DMS53 treated with DMSO at 0.1 percent for 48 hours (cell line): ENCODE data around the gene CCDC28B.

ENCODE experiments used
- DNase-seq: peaks from one replicate; lab custom pipeline; 2025; ENCODE audit not compliant: unreplicated experiment; lab: John Stamatoyannopoulos, UW

The CCDC28B gene

DNA sequence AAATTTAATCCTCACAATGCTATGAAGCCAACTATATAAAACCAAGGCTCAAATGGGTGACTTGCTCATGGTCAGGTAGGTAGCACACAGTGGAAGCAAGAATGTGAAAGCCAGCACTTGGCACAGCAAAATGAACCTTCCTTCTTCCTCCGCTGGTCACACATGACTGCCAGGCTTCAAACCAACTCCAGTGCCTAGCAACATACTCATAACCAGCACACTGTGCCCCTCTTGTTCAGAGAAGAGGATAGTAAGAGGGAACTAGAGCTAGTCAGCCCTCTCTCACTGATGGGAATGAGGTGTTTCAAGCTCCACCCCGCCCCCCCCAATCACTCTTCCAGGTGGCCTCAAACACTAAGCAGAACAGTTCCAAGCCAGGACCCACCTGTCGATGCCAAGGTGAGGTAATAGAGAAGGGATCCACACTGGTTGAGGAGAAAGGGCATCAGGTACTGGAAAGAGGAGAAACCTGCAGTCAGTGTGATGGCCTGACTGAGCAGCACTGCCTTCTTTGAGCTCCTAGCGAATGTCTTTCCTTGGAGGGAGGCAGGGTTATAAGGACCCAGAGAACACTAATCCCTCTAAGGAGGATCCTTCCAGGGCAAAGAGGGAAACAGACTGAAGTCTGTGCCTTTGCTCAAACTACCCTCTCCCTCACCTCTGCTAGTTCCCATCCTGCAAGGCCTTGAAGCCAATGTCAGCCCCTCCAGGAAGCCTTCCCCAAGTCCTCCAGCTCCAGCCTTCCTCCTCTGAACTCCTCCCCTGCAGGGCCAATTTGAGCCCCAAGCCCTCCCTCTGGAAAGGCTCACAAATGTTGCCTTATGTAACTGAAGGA lies 20.6 kb downstream of the CCDC28B start:
- DNase-seq, result no peak

DNA sequence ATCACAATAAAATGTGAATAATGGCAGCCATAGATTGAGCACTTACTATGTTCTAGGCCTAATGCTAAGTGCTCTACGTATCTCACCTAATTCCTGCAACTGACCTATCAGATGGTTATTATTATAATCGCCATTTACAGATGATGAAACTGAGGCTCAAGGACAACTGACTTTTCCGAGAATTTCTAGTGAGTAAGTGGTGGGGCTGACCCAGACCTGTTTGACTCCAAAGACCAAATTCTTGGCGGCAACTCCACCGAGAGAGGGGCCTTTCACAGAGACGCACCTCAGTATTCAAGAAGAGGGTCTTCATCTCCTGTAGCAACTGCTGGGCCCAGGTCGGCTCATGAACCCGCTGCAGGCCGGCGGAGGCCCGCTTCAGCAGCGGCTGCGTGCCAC lies 21.2 kb downstream of the CCDC28B start:
- no peak for DNase-seq

DNA sequence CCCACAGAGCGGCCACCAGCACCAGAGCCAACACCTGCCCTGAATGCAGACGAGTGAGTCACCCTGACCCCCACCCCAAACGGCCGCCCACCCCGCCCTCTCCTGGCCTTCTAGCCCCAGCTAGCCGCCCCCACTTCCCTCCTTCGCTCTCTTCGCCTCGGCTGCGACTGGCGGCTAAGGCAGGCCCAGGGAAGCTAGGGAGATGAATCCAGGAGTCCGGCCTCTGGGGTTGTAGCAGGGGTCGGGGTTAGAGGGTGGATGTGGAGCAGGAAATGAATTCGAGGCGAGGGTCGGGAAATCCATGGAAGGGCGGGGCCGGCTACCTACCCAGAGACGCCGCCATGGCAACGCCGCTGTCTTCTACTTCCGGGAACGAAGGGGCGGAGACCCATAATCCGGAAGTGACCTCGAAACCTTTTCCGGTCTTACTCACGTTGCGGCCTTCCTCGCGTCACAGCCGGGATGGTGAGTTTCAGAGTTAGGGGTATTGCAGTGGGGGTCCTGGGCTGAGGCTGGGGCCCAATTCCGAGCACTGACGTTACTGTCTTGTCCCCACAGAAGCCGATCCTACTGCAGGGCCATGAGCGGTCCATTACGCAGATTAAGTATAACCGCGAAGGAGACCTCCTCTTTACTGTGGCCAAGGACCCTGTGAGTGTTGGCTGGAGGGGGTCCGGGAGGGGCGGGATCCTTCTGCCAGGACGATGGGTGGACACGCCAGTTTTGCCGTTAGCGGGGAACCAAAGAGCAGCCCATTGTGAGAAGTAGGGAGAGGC lies 21.8 kb downstream of the CCDC28B start, which contains the start of the genes EIF3I and TMEM234:
Gene EIF3I (plus strand): TSS at position 428 of the 776 bp plus-strand sequence. CDS start 35 bp downstream, at position 463.
Gene TMEM234 (minus strand): TSS at position 374 of the 776 bp plus-strand sequence. CDS start 31 bp downstream, at position 343.
- DNase-seq, result peak; percentile 77

DNA sequence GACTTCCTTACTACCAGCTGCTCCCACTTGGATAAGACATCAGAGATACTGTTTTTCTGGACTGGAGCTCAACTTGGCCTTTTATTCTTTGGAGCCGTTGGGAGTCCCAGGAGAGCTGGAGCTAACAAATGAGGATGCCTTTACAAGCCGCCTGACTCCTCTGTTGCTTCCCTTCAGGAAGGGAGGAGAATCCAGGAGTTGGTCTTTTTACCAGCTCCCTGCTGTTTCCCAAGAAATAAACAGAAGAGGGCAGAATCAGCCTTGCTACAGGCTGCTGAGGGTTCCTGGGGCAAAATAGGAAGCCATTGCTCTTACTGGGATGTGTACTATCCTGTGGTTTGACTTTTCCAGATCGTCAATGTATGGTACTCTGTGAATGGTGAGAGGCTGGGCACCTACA lies 23.3 kb downstream of the CCDC28B start:
- no peak for DNase-seq

DNA sequence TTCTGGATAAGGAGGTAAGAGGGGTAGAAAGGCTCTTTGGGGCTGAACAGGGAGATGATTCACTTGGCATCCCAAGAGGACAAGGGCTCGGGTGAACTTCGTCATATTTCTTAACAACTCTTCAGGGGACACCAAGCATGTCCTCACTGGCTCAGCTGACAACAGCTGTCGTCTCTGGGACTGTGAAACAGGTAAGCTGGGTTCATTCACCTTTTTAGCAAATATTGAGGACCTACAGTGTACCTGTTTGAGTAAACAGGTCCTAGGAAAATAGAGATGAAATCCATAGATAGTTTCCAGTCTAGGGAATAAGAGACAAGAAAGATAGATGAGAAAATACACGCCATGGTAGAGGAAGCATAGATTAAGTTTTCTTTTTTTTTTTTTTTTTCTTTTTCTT lies 23.9 kb downstream of the CCDC28B start:
- DNase-seq, result no peak

DNA sequence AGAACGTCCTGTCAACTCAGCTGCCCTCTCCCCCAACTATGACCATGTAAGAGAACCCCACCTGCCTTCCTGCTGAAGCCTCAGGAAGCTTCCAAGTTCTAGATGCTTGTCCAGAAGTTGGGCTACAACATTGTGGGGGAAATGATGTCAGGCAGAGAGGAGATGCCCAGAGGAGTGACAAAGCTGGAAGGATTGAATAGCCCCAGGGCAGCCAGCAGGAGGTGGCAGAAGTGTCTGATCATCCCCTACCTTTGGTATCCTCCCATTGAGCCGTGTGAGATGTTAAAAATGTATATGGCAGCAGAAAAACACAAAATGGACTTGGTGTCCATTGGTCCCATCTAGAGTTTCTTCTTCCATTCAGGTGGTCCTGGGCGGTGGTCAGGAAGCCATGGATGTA lies 28.4 kb downstream of the CCDC28B start:
- no peak for DNase-seq

DNA sequence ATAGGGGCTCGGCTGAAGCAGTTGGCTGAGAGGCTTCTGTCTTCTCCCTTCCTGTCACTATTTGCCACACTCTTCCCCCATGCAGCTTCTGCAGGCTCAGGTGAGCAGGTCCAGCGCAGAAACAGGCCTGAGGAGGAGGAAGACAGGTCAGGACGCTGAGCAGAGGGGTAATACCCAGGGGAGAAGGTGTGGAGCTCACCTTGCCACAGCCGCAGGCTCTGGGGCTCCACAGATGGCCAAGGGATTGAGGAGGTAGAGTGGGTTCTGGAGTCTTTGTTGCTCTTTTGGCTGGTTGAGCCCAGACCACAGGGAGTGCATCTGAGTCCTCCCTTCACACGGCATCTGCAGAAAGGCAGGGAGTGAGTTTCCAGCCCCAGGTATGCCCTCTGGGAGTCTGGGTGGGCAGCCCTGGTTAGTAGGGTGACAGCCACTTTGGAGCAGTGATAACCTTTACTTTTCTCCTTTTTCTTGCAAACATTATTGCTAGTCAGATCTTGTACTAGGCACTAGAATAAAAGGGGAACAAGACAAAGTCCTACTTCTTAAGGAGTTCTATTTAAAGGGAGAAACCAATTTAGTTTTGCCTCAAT lies 31.5 kb downstream of the CCDC28B start:
- no peak for DNase-seq

DNA sequence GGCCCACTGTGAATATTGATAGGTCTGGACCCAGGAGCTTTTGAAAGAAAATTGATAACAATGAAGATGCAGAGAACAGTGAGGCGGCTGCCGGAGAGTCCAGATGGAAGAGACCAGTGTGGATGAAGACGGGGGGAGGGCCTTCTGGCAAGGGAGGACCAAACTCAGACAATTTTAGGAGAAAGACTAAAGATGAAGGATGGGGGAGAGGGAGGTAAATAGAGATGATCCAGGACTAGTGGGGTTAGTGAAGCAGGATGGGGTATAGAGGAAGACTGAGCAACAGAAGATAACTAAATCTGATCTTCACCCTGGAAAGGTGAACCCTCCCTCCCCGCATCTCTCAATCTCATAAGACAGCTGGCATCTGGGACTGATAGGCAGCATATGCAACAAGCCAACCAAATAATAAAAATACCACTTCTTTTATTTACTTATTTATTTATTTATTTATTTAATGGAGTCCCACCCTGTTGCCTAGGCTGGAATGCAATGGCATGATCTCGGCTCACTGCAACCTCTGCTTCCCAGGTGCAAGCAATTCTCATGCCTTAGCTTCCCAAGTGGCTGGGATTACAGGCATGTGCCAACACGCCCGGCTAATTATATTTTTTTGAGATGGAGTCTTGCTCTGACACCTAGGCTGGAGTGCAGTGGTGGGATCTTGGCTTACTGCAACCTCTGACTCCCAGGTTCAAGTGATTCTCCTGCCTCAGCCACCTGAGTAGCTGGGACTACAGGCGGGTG lies 32.3 kb downstream of the CCDC28B start:
- DNase-seq, result no peak

DNA sequence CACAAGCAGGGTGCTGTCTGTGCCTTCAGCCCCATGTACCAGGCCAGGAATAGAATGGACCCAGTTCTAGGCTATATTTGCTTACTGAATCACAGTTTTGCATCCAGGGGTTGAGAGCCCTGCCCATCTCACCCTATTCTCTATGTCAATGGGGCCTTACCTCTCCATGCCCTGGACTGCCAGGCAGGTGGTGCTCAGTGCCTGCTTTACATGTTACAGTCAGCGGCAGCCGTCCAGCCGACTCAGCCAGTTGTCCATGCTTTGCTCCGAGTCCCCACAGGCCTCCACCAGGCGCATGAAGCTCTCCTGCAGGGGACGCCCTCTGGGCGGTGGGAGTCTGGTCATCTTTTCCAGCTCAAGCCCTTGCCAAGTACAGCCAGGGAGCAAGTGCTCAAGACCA lies 34.4 kb downstream of the CCDC28B start:
- no peak for DNase-seq

DNA sequence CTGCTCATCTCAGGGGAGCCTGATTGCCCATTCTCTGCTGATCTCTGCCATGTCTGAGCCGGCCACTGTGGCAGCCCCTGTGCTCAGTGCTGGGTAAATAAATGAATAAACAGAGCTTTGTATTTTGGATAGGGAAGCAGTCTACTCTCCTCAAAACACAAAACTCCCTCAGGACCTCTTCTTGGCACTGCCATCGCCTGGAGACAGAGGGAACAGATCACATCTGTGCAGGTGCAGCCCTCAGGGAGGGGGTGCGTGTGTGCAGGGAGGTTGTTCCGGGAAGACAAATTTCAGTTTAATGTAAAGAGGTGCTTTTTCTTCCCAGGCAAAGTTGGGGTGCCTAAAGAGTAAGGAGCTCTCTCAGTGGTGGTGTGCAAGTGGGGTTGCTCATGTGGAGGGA lies 38.9 kb downstream of the CCDC28B start:
- DNase-seq, result peak; percentile 34

DNA sequence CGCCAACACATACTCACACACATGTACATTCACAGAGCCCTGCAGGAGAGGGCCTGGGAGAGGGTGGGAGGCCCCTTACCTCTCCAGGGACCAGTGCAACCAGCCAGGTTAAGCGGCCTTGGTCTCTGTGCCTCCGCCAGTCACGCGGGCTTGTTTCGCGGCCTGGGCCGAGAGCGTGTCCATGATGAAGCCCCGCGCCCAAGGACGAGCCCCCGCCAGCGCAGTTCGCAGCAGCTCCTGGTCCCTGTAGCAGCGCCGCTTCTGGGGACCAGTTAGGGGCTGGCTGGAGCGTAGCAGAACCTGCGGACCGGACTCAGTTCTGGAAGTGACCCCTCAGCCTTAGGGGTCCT lies 39.4 kb downstream of the CCDC28B start:
- DNase-seq, result peak; percentile 34

DNA sequence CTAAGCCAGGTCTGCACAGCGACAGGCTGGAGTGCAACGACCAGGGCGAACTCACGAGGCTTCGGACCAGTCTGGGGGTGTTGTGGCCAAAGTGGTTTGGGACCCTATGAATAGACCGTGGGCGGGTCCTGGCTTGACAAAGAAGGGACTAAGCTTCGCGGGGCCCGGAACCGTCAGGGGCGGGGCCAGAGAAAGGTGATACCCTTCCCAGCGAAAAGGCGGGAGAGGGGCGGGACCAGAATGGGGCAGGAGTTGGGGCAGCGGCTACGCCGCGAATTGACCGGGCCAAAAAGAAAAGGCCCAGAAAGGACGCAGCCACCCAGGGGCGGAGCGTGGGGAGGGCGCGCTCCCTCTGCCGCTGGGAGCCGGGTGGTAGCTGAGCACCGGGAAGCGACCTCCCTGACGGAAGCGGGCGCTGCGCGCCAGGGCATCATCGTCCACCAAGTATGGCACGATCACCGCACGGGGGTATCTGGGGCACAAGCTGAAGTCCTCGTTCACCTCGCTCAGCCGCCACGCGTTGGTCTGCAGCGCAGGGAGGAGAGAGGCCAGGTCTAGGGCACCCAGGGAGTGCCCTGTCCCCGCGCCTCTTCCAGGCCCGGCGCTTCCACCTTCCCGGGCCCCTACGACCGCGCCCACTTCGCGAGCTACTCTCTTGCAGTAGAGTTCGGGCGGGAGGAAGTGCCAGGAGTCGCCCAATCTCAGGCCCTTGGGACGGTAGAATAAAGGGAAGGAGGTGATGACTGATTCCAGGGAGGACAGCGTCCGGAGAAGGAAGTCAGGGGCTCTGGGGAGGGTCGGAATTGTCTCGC lies 40.0 kb downstream of the CCDC28B start:
- peak; percentile 90 for DNase-seq

DNA sequence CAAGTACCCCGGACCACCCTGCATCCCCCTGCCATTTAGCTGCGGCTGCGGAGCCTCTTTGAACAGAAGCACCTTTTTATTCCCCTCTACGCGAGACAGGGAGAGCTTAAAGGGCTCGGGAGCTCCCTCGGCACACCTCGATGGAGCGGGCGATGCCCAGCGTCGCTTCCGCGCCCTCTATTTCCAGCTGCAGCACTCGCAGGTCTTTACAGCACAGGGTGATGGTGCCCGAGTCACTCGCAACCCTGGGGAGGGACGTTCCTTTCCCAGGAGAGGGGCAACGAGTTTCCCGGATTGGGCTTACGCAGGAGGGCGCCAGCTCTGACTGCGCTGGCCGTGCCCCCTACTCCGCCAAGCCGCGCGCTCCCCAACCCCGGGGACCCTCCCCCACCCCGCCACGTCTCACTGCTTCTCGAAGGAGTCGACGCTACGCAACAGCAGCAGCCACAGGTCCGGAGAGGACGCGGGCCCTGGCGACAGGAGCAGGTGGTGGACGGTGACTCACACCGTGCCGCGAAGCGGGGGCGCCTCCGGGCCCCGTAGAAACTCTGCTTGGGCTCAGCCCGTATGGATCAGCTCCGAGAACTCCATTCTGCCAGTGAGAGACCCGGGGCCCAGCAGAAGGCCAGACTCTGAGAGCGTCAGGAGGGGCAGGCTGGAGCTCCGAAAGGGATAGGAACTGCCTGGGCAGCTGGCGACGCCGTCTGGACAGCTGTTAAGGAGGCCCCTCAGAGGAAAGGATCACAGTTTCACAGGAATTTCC lies 40.8 kb downstream of the CCDC28B start:
- DNase-seq, result peak; percentile 78

DNA sequence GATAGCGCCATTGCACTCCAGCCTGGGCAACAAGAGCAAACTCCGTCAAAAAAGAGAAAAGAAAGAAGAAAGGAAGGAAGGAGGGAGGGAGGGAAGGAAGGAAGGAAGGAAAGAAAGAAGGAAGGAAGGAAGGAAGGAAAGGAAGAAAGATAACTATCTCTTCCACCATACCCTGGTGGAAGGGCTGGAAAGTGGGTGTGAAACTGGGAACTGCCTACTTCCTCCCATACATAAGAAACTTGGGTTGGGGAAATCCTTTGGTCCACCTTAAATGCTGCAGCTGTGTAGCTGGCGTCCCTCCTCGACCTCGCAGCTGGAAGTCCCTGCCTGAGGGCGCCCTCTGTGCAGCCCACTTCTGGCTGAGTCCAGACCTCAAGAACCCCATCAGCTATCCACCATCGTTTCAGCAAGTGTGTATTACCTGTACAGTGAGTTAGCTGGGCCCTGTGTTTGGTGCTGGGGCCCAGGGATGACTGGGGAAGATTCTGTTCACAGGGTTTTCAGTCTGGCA lies 42.0 kb downstream of the CCDC28B start:
- no peak for DNase-seq

DNA sequence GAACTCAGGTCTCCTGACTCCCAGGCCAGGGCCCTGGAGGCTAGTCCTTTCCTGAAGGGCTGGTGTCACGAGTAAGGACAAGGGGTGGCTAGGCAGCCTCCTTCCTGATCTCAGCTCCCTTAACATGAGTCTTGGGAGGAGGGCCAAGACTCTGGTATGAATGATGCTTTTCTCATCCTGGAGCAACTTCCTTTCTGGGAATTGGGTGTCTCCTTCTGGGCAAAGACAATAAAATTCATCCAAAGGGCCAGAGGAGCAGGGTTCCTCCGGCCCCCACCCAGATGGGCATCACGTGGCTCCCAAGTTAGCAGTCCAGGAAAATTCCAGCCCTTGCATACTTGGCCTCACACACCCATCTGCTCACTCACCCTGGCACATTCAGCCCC lies 46.5 kb downstream of the CCDC28B start, which contains the start of gene FAM167B:
Gene FAM167B (plus strand): TSS at position 335 of the 386 bp plus-strand sequence. CDS start 200 bp downstream, outside the sequence.
- DNase-seq, result no peak

DNA sequence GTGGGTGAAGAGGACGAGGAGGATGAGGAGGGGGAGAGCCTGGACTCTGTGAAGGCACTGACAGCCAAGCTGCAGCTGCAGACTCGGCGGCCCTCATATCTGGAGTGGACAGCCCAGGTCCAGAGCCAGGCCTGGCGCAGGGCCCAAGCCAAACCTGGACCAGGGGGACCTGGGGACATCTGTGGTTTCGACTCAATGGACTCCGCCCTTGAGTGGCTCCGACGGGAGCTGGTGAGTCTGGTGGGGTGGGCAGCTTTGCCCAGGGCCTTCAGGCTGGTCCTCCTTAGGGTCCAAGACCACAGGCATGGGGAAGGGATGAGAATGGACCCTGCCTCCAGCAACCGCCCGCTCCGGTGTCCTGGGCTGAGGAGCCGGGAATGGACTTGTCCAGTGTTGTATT lies 47.1 kb downstream of the CCDC28B start:
- no peak for DNase-seq

DNA sequence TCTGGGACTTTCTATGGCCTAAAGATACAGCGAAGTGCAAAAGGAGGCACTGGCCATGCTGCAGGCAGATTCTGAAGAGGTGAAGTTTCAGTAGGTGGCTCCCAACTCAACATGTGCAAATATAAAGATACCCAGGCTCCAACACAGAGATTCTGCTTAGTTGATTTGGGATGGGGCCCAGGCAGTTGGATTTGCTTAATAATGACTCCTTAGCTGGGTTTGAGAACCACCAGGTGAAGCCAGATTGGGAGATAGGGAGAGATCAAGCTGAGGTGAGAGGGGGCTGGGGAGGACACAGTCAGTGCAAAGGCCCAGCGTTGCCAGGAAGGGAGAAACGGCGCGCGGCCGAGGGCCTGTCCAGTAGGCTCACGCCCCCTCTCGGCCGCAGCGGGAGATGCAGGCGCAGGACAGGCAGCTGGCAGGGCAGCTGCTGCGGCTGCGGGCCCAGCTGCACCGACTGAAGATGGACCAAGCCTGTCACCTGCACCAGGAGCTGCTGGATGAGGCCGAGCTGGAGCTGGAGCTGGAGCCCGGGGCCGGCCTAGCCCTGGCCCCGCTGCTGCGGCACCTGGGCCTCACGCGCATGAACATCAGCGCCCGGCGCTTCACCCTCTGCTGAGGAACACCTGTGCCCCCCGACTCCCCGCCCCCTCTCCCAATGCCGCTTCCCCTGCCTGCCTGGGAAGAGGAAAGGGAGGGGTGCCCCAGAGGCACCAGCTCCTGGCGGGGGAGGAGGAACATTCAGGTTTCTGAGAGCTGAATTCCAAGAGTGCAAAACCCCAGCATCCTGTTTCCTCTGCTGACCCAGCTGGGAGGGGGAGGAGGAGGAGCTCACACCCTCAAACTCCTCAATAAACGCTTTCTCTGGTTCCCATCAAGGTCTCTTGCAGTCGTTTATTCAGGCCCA lies 47.8 kb downstream of the CCDC28B start:
- peak; percentile 90 for DNase-seq
